Measurements from ENCODE around the gene DAPK1.

The DAPK1 gene

GRCh38 chr9:87497604-87498045 is at the start of gene DAPK1:
TSS of gene DAPK1 (plus strand) at chr9:87497867. CDS start at chr9:87499078, 1,211 bp downstream.
- DNase-seq = peak; percentile 85
- Histone ChIP-seq H3K9me2 (replicated peaks; ENCODE audit: insufficient read depth, low read length) (no peaks in the 10 kb centered on the region), H2AFZ (ENCODE audit: low read length) (peak within 1 kb of the TSS; percentile 81), H3K27me3 (replicated peaks; ENCODE audit: insufficient read depth, low read length) (no peaks in the 10 kb centered on the region), H3K4me1 (ENCODE audit: low read length) (peaks cover 28% of the 10 kb centered on the region), H3K27ac (ENCODE audit: low read length) (peak within 1 kb of the TSS; percentile 88), H3K9me3 (replicated peaks; ENCODE audit: insufficient read depth, low read length) (no peaks in the 10 kb centered on the region), H4K20me1 (ENCODE audit: insufficient read depth, low read length) (no peaks in the 10 kb centered on the region), H3K36me3 (replicated peaks; ENCODE audit: insufficient read depth, low read length) (no peaks in the 10 kb centered on the region), H3K79me2 (ENCODE audit: low read length) (peaks cover 49% of the 10 kb centered on the region), H3K4me3 (ENCODE audit: low read length) (peak within 1 kb of the TSS; percentile 84), H3K4me2 (ENCODE audit: low read depth, low read length) (peak within 1 kb of the TSS; percentile 98), H3F3A (ENCODE audit: insufficient read depth, low read length) (peaks cover 43% of the 10 kb centered on the region), H3K9ac (ENCODE audit: low read length) (peak within 1 kb of the TSS; percentile 94)
- no peak for TF ChIP-seq EZH2phosphoT487 (IDR thresholded peaks at IDR 0.05; ENCODE audit: low read length)
- peak; percentile 31 for TF ChIP-seq CTCF (IDR thresholded peaks at IDR 0.05; ENCODE audit: low read length)
- TF ChIP-seq EZH2 (optimal IDR thresholded peaks at IDR 0.05; ENCODE audit: low read depth, low read length) = no peak

- H3K4me3 ChIP-seq (ENCODE audit: low read length) = no peak overlapping the region
- no peaks in the 10 kb centered on the region for H3K4me1 ChIP-seq (ENCODE audit: low read length)
- H3K9me3 ChIP-seq (replicated peaks; ENCODE audit: insufficient read depth, low read length) = no peaks in the 10 kb centered on the region
- no peak overlapping the region for H3K9ac ChIP-seq (ENCODE audit: low read length)
- H2AFZ ChIP-seq (ENCODE audit: low read length) = no peak overlapping the region
- H4K20me1 ChIP-seq (ENCODE audit: insufficient read depth, low read length) = no peaks in the 10 kb centered on the region
- TF ChIP-seq EZH2 (optimal IDR thresholded peaks at IDR 0.05; ENCODE audit: low read depth, low read length) (no peak), EZH2phosphoT487 (IDR thresholded peaks at IDR 0.05; ENCODE audit: low read length) (no peak), CTCF (IDR thresholded peaks at IDR 0.05; ENCODE audit: low read length) (no peak)
- no peak for DNase-seq
- H3K9me2 ChIP-seq (replicated peaks; ENCODE audit: insufficient read depth, low read length) = no peaks in the 10 kb centered on the region
- H3K27me3 ChIP-seq (replicated peaks; ENCODE audit: insufficient read depth, low read length) = no peaks in the 10 kb centered on the region
- no peaks in the 10 kb centered on the region for H3K36me3 ChIP-seq (replicated peaks; ENCODE audit: insufficient read depth, low read length)
- H3K79me2 ChIP-seq (ENCODE audit: low read length) = no peaks in the 10 kb centered on the region
- no peaks in the 10 kb centered on the region for H3F3A ChIP-seq (ENCODE audit: insufficient read depth, low read length)
- H3K4me2 ChIP-seq (ENCODE audit: low read depth, low read length) = no peak overlapping the region
- no peak overlapping the region for H3K27ac ChIP-seq (ENCODE audit: low read length)
Observed at GRCh38 chr9:87451149-87451548, 46.5 kb upstream of the DAPK1 start.

GRCh38 chr9:87455407-87455806 is 42.3 kb upstream of the DAPK1 start:
- no peak for TF ChIP-seq EZH2phosphoT487 (IDR thresholded peaks at IDR 0.05; ENCODE audit: low read length)
- TF ChIP-seq CTCF (IDR thresholded peaks at IDR 0.05; ENCODE audit: low read length) = no peak
- no peak for TF ChIP-seq EZH2 (optimal IDR thresholded peaks at IDR 0.05; ENCODE audit: low read depth, low read length)

More at GRCh38 chr9:87455407-87455806, 42.3 kb upstream of the DAPK1 start:
- H3F3A ChIP-seq (ENCODE audit: insufficient read depth, low read length) = no peaks in the 10 kb centered on the region
- DNase-seq = no peak
- no peak overlapping the region for H3K4me2 ChIP-seq (ENCODE audit: low read depth, low read length)
- no peaks in the 10 kb centered on the region for H3K4me1 ChIP-seq (ENCODE audit: low read length)
- H4K20me1 ChIP-seq (ENCODE audit: insufficient read depth, low read length) = no peaks in the 10 kb centered on the region
- H3K27ac ChIP-seq (ENCODE audit: low read length) = no peak overlapping the region
- no peak overlapping the region for H2AFZ ChIP-seq (ENCODE audit: low read length)
- H3K4me3 ChIP-seq (ENCODE audit: low read length) = no peak overlapping the region
- no peaks in the 10 kb centered on the region for H3K9me2 ChIP-seq (replicated peaks; ENCODE audit: insufficient read depth, low read length)
- no peaks in the 10 kb centered on the region for H3K36me3 ChIP-seq (replicated peaks; ENCODE audit: insufficient read depth, low read length)
- H3K27me3 ChIP-seq (replicated peaks; ENCODE audit: insufficient read depth, low read length) = no peaks in the 10 kb centered on the region
- no peaks in the 10 kb centered on the region for H3K79me2 ChIP-seq (ENCODE audit: low read length)
- H3K9ac ChIP-seq (ENCODE audit: low read length) = no peak overlapping the region
- H3K9me3 ChIP-seq (replicated peaks; ENCODE audit: insufficient read depth, low read length) = no peaks in the 10 kb centered on the region
